ENCODE measurements around the gene SSC4D. TPM values are rescaled to one million over a fixed set of nuclear protein-coding genes. Genes with fewer than 3 reads are reported as not detected.

SSC4D gene
- polyA plus RNA-seq, 3 donors, result 0.48 to 0.56 (median 0.56) TPM

DNA sequence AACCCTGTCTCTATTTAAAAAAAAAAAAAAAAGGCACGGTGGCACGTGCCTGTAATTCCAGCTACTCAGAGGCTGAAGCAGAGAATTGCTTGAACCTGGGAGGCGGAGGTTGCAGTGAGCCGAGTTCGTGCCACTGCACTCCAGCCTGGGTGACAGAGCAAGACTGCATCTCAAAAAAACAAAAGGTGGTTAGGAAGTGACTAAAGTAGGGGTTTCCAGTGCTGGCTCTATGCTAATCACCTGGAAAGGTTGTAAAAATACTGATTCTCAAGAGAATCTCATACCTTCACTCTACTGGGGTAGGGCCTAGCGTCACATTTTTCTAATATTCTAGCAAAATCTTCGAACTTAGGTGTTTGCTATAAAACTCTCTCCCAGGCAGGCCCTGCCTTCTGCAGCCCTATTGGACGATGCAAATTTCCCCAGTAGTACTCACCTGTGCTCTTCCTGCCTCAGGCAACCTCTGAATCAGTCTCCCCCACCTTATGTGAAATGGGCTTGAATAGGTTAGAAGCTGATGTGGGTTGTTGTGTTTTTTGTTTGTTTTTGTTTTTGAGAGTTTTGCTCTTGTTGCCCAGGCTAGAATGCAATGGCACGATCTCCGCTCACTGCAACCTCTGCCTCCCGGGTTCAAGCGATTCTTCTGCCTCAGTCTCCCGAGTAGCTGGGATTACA, 18.8 kb upstream of the SSC4D start:
- Histone ChIP-seq H3K27ac (ENCODE audit: low read depth in 1 of 2, low read length in 2 of 2) (no peak overlapping the region), H3K79me2 (ENCODE audit: insufficient read depth, low read length) (no peaks in the 10 kb centered on the region), H3K9ac (ENCODE audit: insufficient read depth, low read length, poor library complexity, severe bottlenecking) (no peak overlapping the region), H3K4me3 (replicated peaks in 1 of 3; ENCODE audit: low read depth in 2 of 3, low read length in 3 of 3) (no peak overlapping the region), H3K9me3 (replicated peaks in 1 of 2; ENCODE audit: control insufficient read depth in 1 of 2, insufficient read depth in 1 of 2, low read length in 2 of 2) (no peaks in the 10 kb centered on the region), H3K27me3 (ENCODE audit: control insufficient read depth in 2 of 2, insufficient read depth in 2 of 2, low read length in 2 of 2) (no peaks in the 10 kb centered on the region), H4K20me1 (ENCODE audit: insufficient read depth, low read length) (no peaks in the 10 kb centered on the region), H3K4me1 (ENCODE audit: control insufficient read depth in 1 of 2, insufficient read depth in 2 of 2, low read length in 2 of 2) (peaks cover 10% of the 10 kb centered on the region in 2 donors), H3K36me3 (replicated peaks in 1 of 2; ENCODE audit: control insufficient read depth in 1 of 2, insufficient read depth in 2 of 2, low read length in 2 of 2) (no peaks in the 10 kb centered on the region), H2AFZ (ENCODE audit: insufficient read depth, low read depth, low read length, poor library complexity, severe bottlenecking) (no peak overlapping the region), H3K4me2 (replicated peaks; ENCODE audit: extremely low read depth, low read length, poor library complexity, severe bottlenecking) (no peak overlapping the region)
- H3K4me1 Mint-ChIP-seq, result peaks cover 13% of the 10 kb centered on the region
- no peak for DNase-seq
- peaks cover 1 to 7% (median 3%) of the 10 kb centered on the region in 3 donors for H3K27me3 Mint-ChIP-seq (ENCODE audit: low read depth in 3 of 3)
- 94% methylated on average over 5 of the region's 13 CpGs for WGBS (ENCODE audit: insufficient coverage)
- H3K36me3 Mint-ChIP-seq, result peaks cover 3 to 6% of the 10 kb centered on the region in 2 donors
- no peaks in the 10 kb centered on the region for H3K9me3 Mint-ChIP-seq
- TF ChIP-seq, protein P1, sequence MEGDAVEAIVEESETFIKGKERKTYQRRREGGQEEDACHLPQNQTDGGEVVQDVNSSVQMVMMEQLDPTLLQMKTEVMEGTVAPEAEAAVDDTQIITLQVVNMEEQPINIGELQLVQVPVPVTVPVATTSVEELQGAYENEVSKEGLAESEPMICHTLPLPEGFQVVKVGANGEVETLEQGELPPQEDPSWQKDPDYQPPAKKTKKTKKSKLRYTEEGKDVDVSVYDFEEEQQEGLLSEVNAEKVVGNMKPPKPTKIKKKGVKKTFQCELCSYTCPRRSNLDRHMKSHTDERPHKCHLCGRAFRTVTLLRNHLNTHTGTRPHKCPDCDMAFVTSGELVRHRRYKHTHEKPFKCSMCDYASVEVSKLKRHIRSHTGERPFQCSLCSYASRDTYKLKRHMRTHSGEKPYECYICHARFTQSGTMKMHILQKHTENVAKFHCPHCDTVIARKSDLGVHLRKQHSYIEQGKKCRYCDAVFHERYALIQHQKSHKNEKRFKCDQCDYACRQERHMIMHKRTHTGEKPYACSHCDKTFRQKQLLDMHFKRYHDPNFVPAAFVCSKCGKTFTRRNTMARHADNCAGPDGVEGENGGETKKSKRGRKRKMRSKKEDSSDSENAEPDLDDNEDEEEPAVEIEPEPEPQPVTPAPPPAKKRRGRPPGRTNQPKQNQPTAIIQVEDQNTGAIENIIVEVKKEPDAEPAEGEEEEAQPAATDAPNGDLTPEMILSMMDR (IDR thresholded peaks at IDR 0.05), result no peak
- H3K4me3 Mint-ChIP-seq, result peak overlapping the region in 1 of 2 donors; percentile 39
- H3K27ac Mint-ChIP-seq, result peak overlapping the region in 1 of 7 donors; percentile 33
- intact Hi-C loops (cut with micrococcal nuclease), result no loop called here

DNA sequence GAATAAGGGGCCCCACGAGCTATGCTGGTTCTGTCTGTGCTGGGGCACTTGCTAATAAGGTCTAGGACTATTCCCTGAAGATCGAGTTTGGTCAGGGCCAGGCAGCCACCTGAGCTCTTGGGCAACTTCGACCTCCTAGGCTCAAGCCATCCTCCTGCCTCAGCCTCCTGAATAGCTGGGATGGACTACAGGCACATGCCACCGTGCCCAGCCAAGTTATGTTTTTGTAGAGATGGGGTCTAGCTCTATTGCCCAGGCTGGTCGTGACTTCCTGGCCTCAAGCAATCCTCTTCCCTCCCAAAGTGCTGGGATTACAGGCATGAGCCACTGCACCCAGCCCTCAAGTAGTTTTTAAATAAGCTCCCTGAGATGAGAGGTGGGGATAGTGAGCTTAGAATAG, 18.1 kb upstream of the SSC4D start:
- H3K9me3 Mint-ChIP-seq, result no peaks in the 10 kb centered on the region
- intact Hi-C loops (cut with micrococcal nuclease), result no loop called here
- Histone ChIP-seq H3K9me3 (replicated peaks in 1 of 2; ENCODE audit: control insufficient read depth in 1 of 2, insufficient read depth in 1 of 2, low read length in 2 of 2) (no peaks in the 10 kb centered on the region), H3K27me3 (ENCODE audit: control insufficient read depth in 2 of 2, insufficient read depth in 2 of 2, low read length in 2 of 2) (no peaks in the 10 kb centered on the region), H3K27ac (ENCODE audit: low read depth in 1 of 2, low read length in 2 of 2) (no peak overlapping the region), H3K36me3 (replicated peaks in 1 of 2; ENCODE audit: control insufficient read depth in 1 of 2, insufficient read depth in 2 of 2, low read length in 2 of 2) (no peaks in the 10 kb centered on the region), H3K4me1 (ENCODE audit: control insufficient read depth in 1 of 2, insufficient read depth in 2 of 2, low read length in 2 of 2) (peaks cover 10% of the 10 kb centered on the region in 2 donors), H3K9ac (ENCODE audit: insufficient read depth, low read length, poor library complexity, severe bottlenecking) (no peak overlapping the region), H2AFZ (ENCODE audit: insufficient read depth, low read depth, low read length, poor library complexity, severe bottlenecking) (no peak overlapping the region), H3K4me2 (replicated peaks; ENCODE audit: extremely low read depth, low read length, poor library complexity, severe bottlenecking) (no peak overlapping the region), H4K20me1 (ENCODE audit: insufficient read depth, low read length) (no peaks in the 10 kb centered on the region), H3K4me3 (replicated peaks in 1 of 3; ENCODE audit: low read depth in 2 of 3, low read length in 3 of 3) (no peak overlapping the region), H3K79me2 (ENCODE audit: insufficient read depth, low read length) (no peaks in the 10 kb centered on the region)
- TF ChIP-seq, protein P1 (IDR thresholded peaks at IDR 0.05), result no peak
- H3K27ac Mint-ChIP-seq, result no peak overlapping the region
- peaks cover 3 to 6% of the 10 kb centered on the region in 2 donors for H3K36me3 Mint-ChIP-seq
- H3K4me1 Mint-ChIP-seq, result peaks cover 16% of the 10 kb centered on the region
- H3K27me3 Mint-ChIP-seq (ENCODE audit: low read depth in 3 of 3), result peaks cover 3 to 9% (median 4%) of the 10 kb centered on the region in 3 donors
- H3K4me3 Mint-ChIP-seq, result no peak overlapping the region
- WGBS (ENCODE audit: insufficient coverage), result 100% methylated on average over 3 of the region's 5 CpGs
- no peak for DNase-seq

Data from CD14-positive monocyte (primary cell).